Activated naive CD8-positive, alpha-beta T cell treated with anti-CD3 and anti-CD28 coated beads, Interleukin-2, amount 50 U/mL, for 16 hours (primary cell): ENCODE results near the gene DARS1.
"Not testable (repeated sequence)": the region's sequence is repeated elsewhere in the genome, so short reads cannot be mapped to it uniquely, and the experiment has no call there.

Source experiments
- DNase-seq: peaks from one replicate; pipeline ENCODE4 v3.0.0-alpha.2; 2020; ENCODE audit warnings: low read depth, low spot score

The DARS1 gene

DNA sequence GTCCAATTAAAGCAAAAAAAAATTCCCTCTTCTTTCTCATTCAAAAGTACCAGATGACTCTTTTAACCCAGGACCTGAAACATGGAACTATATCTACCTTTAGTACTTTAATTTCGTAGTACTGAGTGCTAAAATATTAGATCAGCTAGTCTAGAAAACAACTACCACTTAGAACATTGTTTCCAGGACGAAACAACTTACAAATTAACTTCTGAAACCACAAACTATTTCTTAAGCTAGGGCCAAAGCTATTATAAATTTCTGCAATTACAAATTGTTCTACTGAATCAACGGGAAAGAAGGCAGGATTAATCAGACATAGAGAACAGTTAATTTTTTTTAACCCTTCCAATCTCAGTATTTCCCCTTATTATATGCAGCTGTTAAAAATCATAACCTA, 39.9 kb downstream of the DARS1 start:
- no peak for DNase-seq

DNA sequence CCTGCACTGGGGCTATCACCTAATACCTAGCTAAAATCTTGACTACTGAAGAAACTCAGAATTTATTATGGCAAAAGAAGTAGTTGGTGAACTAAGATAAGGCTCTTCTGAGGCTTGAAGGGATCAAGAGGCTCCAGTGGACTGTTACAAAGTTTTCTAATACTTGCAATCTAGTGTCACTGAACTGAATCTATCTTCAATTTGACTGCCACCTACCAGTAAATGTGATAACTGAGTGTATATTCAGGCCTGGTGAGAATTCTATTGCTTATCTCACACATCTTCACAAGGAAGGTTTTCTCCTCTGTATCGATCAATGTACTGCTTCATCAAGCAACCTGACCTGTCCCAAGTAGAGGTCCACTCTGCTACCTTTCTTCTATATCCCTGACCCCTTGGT, 40.8 kb downstream of the DARS1 start:
- DNase-seq: no peak

DNA sequence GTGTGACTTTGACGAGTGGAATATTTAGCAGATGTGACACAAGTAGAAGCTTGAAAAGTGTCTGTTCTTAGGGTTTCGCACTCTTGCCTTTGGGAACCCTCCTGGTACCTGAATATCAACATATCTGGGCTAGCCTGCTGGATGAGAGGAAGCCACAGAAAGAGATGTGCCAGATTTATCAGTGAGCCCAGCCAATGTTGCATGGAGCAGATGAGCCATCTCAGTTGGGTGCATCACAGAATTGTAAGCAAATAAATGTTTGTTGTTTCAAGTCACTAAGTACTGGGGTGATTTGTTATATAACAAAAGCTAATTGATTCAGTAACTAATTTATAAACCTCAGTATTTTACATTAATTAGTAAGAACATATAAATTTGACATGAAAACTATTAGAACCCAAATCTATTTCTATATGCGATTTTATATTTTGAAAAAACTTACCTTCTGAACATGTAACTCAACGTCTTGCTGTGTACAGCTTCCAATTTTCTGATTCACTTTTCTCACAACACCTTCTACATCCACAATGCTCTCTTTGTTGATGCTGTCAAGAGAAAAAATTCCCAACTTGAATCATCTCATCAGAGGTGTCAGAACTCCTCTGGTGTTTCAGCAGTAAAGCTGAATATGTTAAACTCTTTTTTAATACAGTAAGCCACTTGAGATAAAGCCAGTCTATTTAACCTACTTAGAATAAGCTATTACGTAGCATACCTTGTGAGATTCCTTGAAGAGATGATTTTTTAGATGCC, 42.3 kb downstream of the DARS1 start:
- DNase-seq: no peak

GRCh38 chr2:135936524-135936923, 48.9 kb downstream of the DARS1 start:
- no peak for DNase-seq

GRCh38 chr2:135935914-135936313, 49.5 kb downstream of the DARS1 start:
- DNase-seq: no peak

- no peak for DNase-seq
These were observed 53.5 kb downstream of the DARS1 start for GRCh38 chr2:135931776-135932443.

DNA sequence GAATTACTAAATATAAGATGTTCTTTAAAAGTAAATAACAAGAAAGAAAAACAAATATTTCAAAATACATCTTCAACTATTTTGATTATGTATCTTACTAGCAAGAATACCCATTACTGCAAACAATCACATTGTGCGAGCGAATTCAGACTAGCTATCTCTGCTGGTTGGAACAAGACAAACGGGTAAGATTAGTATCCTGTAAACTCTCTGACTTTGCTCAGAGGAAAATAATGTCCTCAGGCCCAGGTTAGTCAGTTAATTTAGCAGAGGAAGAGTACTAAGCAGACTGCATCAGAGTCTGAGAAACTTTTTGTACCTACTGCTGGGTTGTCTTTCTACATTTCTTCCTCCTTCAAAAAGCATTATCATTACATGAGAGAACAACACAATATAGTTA, 58.8 kb downstream of the DARS1 start:
- no peak for DNase-seq

DNA sequence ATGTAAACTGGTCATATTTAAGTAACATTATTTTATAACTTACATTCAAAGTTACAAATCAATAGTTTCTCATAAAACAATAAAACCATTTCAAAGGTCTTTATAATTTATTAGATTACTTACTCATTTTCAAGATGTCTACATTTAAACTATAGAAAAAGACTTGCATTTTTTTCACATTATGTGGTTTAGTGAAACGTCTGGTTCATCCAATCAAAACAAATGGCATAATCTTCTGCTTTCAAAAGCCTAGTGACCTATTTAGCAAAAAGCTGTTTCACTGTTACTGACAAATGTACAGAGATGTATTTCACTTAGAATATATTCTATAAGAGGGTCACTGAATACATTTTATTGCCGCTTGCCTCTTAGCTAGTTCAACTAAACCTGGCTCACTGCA, 59.9 kb downstream of the DARS1 start:
- DNase-seq: no peak

GRCh38 chr2:135916207-135916606, 69.2 kb downstream of the DARS1 start:
- no peak for DNase-seq

DNA sequence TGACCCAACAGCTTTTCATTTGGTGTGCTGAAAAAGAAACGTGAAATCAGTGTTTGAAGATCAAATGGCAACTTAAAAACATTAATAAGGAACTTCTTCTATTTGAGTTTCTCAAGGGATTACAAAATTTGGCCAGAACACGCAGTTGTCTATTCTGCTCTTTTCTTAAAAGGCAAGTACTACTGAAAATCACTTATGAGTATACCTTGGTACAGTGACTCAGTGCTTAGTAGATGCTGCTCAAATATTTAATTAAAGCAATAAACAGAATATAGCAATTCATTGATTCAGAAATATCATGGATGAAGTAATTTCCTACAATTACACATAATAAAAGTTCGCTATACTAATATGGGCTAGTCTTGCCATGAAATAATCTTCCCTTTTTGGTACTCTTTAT, 70.9 kb downstream of the DARS1 start:
- no peak for DNase-seq

GRCh38 chr2:135913727-135914365, 71.6 kb downstream of the DARS1 start:
- no peak for DNase-seq

DNA sequence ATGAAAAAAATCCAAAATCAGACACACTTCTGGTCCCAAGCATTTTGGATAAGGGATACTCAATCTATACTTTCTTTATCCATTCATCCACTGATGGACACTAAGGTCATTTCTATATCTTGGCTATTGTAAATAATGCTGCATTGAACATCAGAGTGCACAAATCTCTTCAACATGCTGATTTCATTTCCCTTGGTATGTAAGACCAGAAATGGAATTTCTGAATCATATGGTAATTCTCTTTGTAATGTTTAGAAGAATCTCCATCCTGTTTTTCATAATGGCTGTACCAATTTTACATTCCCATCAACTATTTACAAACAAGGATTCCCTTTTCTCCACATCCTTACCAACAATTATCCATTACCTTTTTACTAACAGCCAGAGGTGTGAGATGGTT, 75.5 kb downstream of the DARS1 start:
- no peak for DNase-seq

GRCh38 chr2:135905679-135906078, 79.7 kb downstream of the DARS1 start:
- DNase-seq: no peak

GRCh38 chr2:135904341-135904989, 81.0 kb downstream of the DARS1 start:
- DNase-seq: no peak

DNA sequence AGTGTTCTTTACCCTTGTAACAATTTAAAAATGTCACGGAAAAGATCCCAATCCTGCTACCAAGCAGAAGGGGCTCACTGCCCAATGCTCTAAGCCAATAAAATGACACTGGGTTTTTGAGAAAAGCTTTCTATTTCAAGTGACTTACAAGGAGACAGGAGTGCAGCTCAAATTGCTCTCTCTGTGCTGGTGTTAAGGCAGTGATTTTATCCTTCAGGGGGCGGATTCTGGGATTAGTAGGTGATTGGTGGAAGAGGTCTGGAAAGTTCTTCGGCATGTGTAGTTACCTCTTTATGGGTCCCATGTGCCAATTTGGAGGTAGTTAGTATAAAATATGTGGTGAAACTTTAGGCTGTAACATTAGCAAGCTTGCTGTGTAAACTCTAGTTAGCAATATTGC, 81.8 kb downstream of the DARS1 start:
- no peak for DNase-seq

- no peak for DNase-seq
These were observed 85.9 kb downstream of the DARS1 start for GRCh38 chr2:135899567-135899966.

DNA sequence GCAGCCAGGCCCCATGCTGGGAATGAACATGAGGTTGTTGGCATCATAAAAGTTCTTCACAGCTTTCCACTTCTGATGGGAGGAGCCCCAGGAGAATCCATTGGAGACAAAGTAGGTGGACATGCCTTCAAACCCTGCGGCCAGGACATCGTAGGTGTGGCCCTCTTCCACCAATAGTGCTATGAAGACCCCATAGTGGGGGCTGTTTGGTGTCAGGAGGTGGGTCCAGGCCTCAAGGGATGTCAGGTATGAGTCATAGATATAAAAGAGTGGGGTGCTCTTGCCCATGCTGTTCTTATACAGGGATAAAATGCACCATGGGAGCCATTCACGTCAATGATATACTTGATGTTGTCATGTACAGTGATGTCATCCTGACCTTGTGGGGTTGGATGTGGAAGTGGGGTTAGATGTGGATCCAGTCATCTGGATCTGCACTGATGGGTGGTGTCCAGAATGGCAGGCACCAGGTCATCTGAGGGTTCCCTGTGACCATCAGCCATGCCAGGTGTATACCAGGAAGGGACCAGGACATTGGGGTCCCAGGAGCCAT, 87.1 kb downstream of the DARS1 start:
- no peak for DNase-seq

GRCh38 chr2:135894930-135895329, 90.5 kb downstream of the DARS1 start:
- DNase-seq: no peak

GRCh38 chr2:135893374-135893794, 92.0 kb downstream of the DARS1 start:
- DNase-seq: no peak

DNA sequence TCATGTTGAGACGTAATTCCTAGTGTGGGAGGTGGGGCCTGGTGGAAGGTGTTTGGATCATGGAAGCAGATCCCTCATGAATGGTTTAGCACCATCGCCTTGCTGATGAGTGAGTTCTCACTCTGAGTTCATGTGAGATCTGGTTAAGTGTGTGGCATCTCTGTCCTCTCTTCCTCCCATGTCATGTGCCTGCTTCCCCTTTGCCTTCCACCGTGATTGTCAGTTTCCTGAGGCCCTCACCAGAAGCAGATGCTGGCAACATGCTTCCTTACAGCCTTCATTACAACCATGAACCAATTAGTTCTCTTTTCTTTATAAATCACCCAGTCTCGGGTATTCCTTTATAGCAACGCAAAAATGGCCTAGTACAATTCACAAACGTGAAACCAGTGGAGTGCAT, 94.6 kb downstream of the DARS1 start:
- no peak for DNase-seq

DNA sequence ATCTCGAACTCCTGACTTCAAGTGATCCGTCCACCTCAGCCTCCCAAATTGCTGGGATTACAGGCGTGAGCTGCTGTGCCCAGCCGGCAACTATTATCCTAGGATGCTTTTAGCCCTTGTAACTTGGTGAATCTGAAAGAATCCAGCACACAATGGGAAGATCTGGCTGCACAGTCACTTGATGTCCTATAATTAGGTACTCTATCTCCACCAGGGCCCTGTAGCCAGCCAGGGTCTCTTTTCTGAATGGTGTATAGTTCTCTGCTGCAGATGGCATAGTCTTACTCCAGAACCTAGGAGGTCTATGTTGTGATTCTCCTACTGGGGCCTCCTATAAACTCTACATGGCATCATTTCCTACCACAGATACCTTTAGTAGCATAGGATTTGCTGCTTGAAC, 95.3 kb downstream of the DARS1 start:
- no peak for DNase-seq

DNA sequence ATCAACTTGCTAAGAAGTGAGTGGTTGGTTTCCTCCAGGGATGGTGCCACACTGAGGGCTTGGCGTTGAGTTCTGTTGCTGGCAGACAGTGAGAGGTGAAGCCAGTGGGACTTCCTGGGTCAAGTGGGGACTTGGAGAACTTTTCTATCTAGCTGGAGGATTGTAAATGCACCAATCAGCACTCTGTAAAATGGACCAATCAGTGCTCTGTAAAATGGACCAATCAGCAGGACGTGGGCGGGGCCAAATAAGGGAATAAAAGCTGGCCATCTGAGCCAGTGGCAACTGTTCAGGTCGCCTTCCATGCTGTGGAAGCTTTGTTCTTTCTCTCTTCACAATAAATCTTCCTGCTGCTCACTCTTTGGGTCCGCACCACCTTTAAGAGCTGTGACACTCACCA, 96.8 kb downstream of the DARS1 start:
- DNase-seq: not testable (repeated sequence)
